HFFc6 (cell line): ENCODE measurements around the gene GAS5. TPM values are rescaled to one million over a fixed set of nuclear protein-coding genes. Genes with fewer than 3 reads are reported as not detected.
"Not testable (repeated sequence)": the region's sequence is repeated elsewhere in the genome, so short reads cannot be mapped to it uniquely, and the experiment has no call there.

ENCODE experiments used
- DNase-seq: peaks from one replicate; pipeline ENCODE4 v3.0.0-alpha.2; 2018
- H3K27ac Mint-ChIP-seq: 2 replicates; pipeline ENCODE4 v1.8.0; 2020; ENCODE audit warnings: mild to moderate bottlenecking, mixed read lengths
- H3K27me3 Mint-ChIP-seq: 2 replicates; pipeline ENCODE4 v1.8.0; 2021; ENCODE audit warnings: mild to moderate bottlenecking, moderate library complexity, mixed read lengths; ENCODE audit not compliant: insufficient read depth
- H3K36me3 Mint-ChIP-seq: 2 replicates; pipeline ENCODE4 v1.8.0; 2021; ENCODE audit warnings: low read depth, mixed read lengths
- H3K4me1 Mint-ChIP-seq: 2 replicates; pipeline ENCODE4 v1.8.0; 2020; ENCODE audit warnings: low read depth, mixed read lengths
- H3K4me3 Mint-ChIP-seq: 2 replicates; pipeline ENCODE4 v1.8.0; 2020; ENCODE audit warnings: mild to moderate bottlenecking, moderate library complexity, mixed read lengths
- H3K9me3 Mint-ChIP-seq: 2 replicates; pipeline ENCODE4 v1.8.0; 2020; ENCODE audit warnings: mild to moderate bottlenecking, mixed read lengths
- total RNA-seq, 6 experiments: library from RNA; stranded (reverse); fragmentation: NEBNext Ultra II Directional; extraction: Animal tissue kit (Norgen Biotek cat#: 25700); gene quantifications; 2 replicates in 1 of 6; 3 replicates in 5 of 6; pipeline ENCODE4 v1.2.3, GENCODE V29; 2021
- TF ChIP-seq, protein P1 (sequence below): fragments of 200-600 bp; sonication (generic); IDR thresholded peaks from 2 replicates; pipeline ENCODE4 v1.5.0; 2021; ENCODE audit warnings: antibody characterized with exemption, mild to moderate bottlenecking

Gene GAS5
- total RNA-seq, 6 experiments from 2014 or later: 320 to 538 (median 366) TPM

- H3K4me1 Mint-ChIP-seq: peaks cover 48% of the 10 kb centered on the region
- peak overlapping the region; percentile 41; the same call in 1 of the 2 replicates for H3K4me3 Mint-ChIP-seq
- DNase-seq: no peak
- TF ChIP-seq, protein P1, sequence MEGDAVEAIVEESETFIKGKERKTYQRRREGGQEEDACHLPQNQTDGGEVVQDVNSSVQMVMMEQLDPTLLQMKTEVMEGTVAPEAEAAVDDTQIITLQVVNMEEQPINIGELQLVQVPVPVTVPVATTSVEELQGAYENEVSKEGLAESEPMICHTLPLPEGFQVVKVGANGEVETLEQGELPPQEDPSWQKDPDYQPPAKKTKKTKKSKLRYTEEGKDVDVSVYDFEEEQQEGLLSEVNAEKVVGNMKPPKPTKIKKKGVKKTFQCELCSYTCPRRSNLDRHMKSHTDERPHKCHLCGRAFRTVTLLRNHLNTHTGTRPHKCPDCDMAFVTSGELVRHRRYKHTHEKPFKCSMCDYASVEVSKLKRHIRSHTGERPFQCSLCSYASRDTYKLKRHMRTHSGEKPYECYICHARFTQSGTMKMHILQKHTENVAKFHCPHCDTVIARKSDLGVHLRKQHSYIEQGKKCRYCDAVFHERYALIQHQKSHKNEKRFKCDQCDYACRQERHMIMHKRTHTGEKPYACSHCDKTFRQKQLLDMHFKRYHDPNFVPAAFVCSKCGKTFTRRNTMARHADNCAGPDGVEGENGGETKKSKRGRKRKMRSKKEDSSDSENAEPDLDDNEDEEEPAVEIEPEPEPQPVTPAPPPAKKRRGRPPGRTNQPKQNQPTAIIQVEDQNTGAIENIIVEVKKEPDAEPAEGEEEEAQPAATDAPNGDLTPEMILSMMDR: no peak
- H3K9me3 Mint-ChIP-seq: peaks cover 6% of the 10 kb centered on the region; the same call in 1 of the 2 replicates
- H3K36me3 Mint-ChIP-seq: peaks cover 50% of the 10 kb centered on the region
- H3K27me3 Mint-ChIP-seq: peaks cover 19% of the 10 kb centered on the region
- peak overlapping the region; percentile 97 for H3K27ac Mint-ChIP-seq
Observed at GRCh38 chr1:173861731-173862145, 6.1 kb downstream of the GAS5 start.

DNA sequence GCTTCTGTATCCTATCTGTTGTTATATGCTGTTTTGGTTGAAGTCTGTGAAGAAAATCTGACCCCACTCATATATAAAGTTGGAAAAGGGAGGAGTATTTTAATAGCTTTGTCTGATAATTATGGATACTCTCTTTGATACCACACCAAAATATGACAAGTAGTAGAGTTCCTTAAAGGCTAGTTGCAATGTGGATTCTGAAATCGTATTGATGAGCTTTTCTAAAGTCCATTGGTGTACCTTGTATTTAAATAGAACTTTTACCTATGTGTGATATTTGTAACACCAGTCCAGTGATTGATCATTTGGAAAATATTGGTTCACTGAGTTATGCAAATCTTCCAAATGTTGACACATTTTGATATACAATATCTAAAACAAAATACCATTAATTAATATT lies 7.7 kb downstream of the GAS5 start:
- Mint-ChIP-seq H3K36me3 (peaks cover 41% of the 10 kb centered on the region), H3K4me1 (peaks cover 43% of the 10 kb centered on the region), H3K27ac (no peak overlapping the region), H3K27me3 (peaks cover 12% of the 10 kb centered on the region), H3K9me3 (no peaks in the 10 kb centered on the region), H3K4me3 (no peak overlapping the region)
- no peak for DNase-seq
- TF ChIP-seq, protein P1: no peak

GRCh38 chr1:173859547-173859946 lies 8.2 kb downstream of the GAS5 start:
- peaks cover 12% of the 10 kb centered on the region for H3K27me3 Mint-ChIP-seq
- DNase-seq, H3K9me3 Mint-ChIP-seq, H3K27ac Mint-ChIP-seq, H3K4me3 Mint-ChIP-seq: not testable (repeated sequence)
- H3K4me1 Mint-ChIP-seq: peaks cover 37% of the 10 kb centered on the region
- H3K36me3 Mint-ChIP-seq: peaks cover 39% of the 10 kb centered on the region

DNA sequence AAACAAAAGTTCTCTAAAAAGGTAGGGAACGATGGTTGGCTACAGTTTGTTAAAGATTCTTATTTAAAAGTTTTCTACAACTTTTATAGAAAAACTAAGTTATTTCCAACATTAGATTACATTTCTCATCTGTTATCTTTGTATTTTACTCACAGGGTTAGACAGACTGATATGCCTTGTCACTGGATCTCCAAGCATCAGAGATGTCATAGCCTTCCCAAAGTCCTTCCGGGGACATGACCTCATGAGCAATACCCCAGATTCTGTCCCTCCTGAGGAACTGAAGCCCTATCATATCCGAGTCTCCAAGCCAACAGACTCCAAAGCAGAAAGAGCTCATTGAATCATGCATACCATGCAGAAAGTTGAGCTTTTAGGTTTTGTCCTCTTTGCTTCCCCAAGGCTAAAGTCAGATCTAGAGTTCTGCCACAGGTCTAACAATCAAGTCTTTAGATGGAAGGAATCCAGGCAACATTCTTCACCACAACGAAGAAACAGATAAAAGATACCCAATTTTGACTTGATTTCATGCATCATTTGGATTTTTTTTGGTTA lies 10.3 kb downstream of the GAS5 start:
- TF ChIP-seq, protein P1: no peak
- Mint-ChIP-seq H3K9me3 (no peaks in the 10 kb centered on the region), H3K27me3 (peaks cover 3% of the 10 kb centered on the region), H3K36me3 (peaks cover 32% of the 10 kb centered on the region), H3K4me1 (peaks cover 41% of the 10 kb centered on the region), H3K4me3 (no peak overlapping the region), H3K27ac (peak overlapping the region; percentile 56)
- DNase-seq: no peak

DNA sequence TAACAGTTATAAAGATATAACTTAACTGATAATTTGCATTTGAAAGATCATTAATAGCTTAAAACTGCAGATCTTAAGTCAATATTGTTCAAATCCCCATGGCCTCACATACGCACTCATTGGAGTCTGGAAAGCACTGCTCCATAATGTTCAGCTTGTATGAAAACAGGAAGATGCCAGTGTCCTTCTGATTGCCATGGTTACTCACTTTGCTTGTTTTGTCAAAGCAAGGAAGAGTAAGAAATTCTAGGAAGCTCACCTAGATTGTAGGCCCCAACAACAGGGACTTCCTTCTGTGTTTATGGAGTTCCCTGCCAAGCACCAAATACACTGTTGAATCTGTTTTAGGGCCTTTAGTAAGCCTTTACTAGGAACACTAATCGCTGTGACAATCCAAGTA lies 10.9 kb downstream of the GAS5 start:
- no peak overlapping the region for H3K4me3 Mint-ChIP-seq
- H3K27me3 Mint-ChIP-seq: peaks cover 3% of the 10 kb centered on the region
- H3K4me1 Mint-ChIP-seq: peaks cover 46% of the 10 kb centered on the region
- no peaks in the 10 kb centered on the region for H3K9me3 Mint-ChIP-seq
- DNase-seq: no peak
- peaks cover 33% of the 10 kb centered on the region for H3K36me3 Mint-ChIP-seq
- H3K27ac Mint-ChIP-seq: peak overlapping the region; percentile 56
- TF ChIP-seq, protein P1: no peak

- peak overlapping the region; percentile 27; the same call in 1 of the 2 replicates for H3K4me3 Mint-ChIP-seq
- peaks cover 35% of the 10 kb centered on the region for H3K36me3 Mint-ChIP-seq
- peaks cover 3% of the 10 kb centered on the region for H3K27me3 Mint-ChIP-seq
Observed at GRCh38 chr1:173856014-173856413, 11.8 kb downstream of the GAS5 start.

More at GRCh38 chr1:173856014-173856413, 11.8 kb downstream of the GAS5 start:
- TF ChIP-seq, protein P1: no peak
- Mint-ChIP-seq H3K27ac (peak overlapping the region; percentile 56), H3K9me3 (no peaks in the 10 kb centered on the region), H3K4me1 (peaks cover 54% of the 10 kb centered on the region)
- DNase-seq: no peak
